Mammary epithelial cell (primary cell): ENCODE measurements around the gene FEM1B.

Experiments
- EZH2 ChIP-seq: IDR thresholded peaks from 2 replicates; pipeline ENCODE4 v1.6.1; 2012; ENCODE audit warnings: low read length, inconsistent platforms, borderline replicate concordance
- TF ChIP-seq, protein P1 (sequence below), 2 donors: IDR thresholded peaks in 1 of 2; conservative IDR thresholded peaks in 1 of 2; 2 replicates each; pipeline ENCODE4 v1.5.1; 2011 to 2012; ENCODE audit warnings: inconsistent platforms in 2 of 2, low read length in 2 of 2, mild to moderate bottlenecking in 2 of 2, control low read depth in 1 of 2, low read depth in 1 of 2; ENCODE audit not compliant: insufficient read depth in 1 of 2; ENCODE audit errors: extremely low read depth in 1 of 2

DNA sequence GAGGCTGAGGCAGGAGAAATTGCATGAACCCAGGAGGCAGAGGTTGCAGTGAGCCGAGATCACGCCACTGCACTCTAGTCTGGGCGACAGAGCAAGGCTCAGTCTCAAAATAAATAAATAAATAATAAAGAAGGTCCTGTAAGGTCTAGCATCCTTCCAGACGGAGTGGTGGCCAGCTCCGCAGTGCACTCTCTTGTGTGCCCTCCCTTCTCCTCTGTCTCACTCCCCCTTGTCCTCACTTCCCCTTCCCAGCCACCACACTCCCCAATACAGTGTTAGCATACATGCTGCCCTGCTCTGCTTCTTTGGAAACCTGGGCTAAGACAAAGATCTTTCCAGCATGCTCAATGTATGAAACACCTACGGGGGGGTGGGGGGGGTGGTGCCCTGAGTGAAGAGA, 44.6 kb upstream of the FEM1B start:
- TF ChIP-seq, protein P1, sequence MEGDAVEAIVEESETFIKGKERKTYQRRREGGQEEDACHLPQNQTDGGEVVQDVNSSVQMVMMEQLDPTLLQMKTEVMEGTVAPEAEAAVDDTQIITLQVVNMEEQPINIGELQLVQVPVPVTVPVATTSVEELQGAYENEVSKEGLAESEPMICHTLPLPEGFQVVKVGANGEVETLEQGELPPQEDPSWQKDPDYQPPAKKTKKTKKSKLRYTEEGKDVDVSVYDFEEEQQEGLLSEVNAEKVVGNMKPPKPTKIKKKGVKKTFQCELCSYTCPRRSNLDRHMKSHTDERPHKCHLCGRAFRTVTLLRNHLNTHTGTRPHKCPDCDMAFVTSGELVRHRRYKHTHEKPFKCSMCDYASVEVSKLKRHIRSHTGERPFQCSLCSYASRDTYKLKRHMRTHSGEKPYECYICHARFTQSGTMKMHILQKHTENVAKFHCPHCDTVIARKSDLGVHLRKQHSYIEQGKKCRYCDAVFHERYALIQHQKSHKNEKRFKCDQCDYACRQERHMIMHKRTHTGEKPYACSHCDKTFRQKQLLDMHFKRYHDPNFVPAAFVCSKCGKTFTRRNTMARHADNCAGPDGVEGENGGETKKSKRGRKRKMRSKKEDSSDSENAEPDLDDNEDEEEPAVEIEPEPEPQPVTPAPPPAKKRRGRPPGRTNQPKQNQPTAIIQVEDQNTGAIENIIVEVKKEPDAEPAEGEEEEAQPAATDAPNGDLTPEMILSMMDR (conservative IDR thresholded peaks at IDR 0.05 in 1 of 2, IDR thresholded peaks at IDR 0.05 in 1 of 2; ENCODE audit: extremely low read depth in 1 of 2, insufficient read depth in 1 of 2, low read depth in 1 of 2, low read length in 2 of 2): no peak
- TF ChIP-seq EZH2: no peak
